AG04449 (cell line): ENCODE measurements around the gene CCDC126.

Source experiments
- CTCF ChIA-PET: fragments of 350-600 bp; formaldehyde crosslinking; extraction: SDS; loops from one replicate; lab custom pipeline; 2021; ENCODE audit warnings: antibody characterized with exemption; lab: Yijun Ruan, JAX
- POLR2A ChIA-PET: fragments of 400-600, 350-600 bp; formaldehyde crosslinking; extraction: SDS; loops from one replicate; lab custom pipeline; 2020; ENCODE audit warnings: antibody characterized with exemption, inconsistent platforms; lab: Yijun Ruan, JAX
- DNase-seq: peaks from one replicate; pipeline ENCODE4 v3.0.0-alpha.2; 2010; ENCODE audit warnings: low read depth, low spot score
- H3K4me3 ChIP-seq: 2 replicates; pipeline ENCODE4 v1.5.1; 2011; ENCODE audit warnings: low read depth, mild to moderate bottlenecking, control low read depth, low read length
- TF ChIP-seq, protein P1 (sequence below): IDR thresholded peaks from one replicate; pipeline ENCODE4 v1.5.1; 2011; ENCODE audit warnings: mild to moderate bottlenecking, moderate library complexity, low read length, control low read depth, inconsistent platforms; ENCODE audit not compliant: insufficient read depth; ENCODE audit errors: missing control alignments

Gene CCDC126

DNA sequence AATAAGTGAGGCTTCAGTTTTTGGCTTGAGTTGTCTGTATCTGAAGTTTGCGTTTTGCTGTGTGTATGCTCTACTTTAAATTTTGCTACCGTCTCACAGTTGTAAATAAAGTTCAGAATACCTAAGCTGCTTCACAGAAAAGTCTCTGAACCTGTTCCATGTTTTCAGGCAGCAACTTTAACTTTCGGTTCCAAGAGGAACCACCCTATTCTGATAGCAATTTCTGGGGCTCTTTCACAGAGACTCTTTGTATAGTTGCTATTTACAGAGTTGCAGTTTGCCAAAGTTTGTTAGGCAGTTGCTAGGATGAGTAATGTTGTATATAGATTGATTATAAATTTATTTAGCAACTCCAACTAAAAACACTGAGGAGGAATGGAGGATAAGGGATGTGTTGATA is 88.5 kb downstream of the CCDC126 start:
- no peak overlapping the region for H3K4me3 ChIP-seq
- TF ChIP-seq, protein P1, sequence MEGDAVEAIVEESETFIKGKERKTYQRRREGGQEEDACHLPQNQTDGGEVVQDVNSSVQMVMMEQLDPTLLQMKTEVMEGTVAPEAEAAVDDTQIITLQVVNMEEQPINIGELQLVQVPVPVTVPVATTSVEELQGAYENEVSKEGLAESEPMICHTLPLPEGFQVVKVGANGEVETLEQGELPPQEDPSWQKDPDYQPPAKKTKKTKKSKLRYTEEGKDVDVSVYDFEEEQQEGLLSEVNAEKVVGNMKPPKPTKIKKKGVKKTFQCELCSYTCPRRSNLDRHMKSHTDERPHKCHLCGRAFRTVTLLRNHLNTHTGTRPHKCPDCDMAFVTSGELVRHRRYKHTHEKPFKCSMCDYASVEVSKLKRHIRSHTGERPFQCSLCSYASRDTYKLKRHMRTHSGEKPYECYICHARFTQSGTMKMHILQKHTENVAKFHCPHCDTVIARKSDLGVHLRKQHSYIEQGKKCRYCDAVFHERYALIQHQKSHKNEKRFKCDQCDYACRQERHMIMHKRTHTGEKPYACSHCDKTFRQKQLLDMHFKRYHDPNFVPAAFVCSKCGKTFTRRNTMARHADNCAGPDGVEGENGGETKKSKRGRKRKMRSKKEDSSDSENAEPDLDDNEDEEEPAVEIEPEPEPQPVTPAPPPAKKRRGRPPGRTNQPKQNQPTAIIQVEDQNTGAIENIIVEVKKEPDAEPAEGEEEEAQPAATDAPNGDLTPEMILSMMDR, result no peak
- DNase-seq, result no peak
- POLR2A ChIA-PET, result no interaction called here
- CTCF ChIA-PET, result interaction anchor here (1.3 to 2.3 kb wide), 3 partner anchors 9 to 13 kb away, joined by 3 to 8 read pairs (median 5); no protein-coding TSS in a partner anchor

DNA sequence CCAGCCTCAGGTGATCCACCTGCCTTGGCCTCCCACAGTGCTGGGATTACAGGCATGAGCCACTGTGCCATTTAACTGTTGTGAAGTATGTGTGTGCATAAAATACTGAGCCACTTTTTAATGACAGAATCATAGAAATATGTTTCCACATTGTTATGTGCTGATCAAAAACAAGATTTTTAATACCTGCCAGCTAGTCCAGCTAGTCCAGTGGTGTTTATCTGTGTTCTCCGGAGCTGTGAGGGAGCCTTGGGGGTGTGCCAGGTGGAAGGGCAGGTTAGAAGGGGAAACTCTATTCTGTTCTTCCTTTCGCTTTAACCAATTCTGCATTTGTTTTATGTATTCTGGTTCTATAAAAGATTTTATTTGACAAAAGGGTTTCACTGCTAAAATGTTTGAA is 89.8 kb downstream of the CCDC126 start:
- DNase-seq, result no peak
- TF ChIP-seq, protein P1, result no peak
- H3K4me3 ChIP-seq, result no peak overlapping the region
- ChIA-PET POLR2A (interaction anchor here (0.7 kb wide), 1 partner anchor 443 kb away, joined by 4 read pairs; no protein-coding TSS in a partner anchor), CTCF (interaction anchor here (1.1 to 2.4 kb wide), 3 partner anchors 8 to 140 kb away, joined by 3 to 9 read pairs (median 3); no protein-coding TSS in a partner anchor)

DNA sequence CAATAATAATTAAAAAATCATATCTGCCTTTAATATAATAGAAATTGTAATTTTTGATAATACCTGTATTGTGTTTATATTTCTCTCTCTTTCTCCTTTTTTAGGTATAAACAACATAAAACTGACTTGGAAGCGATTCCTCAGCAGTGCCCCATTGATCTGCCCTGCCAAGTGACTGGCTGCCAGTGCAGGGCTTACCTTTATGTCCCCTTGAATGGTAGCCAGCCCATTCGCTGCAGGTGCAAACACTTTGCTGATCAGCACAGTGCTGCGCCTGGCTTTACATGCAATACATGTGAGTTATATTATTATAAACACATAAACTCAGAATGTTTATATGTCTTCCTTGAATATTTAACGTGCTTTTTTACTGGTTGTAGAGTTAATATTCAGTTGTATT is 92.0 kb downstream of the CCDC126 start:
- CTCF ChIA-PET, result no interaction called here
- POLR2A ChIA-PET, result no interaction called here
- no peak overlapping the region for H3K4me3 ChIP-seq
- TF ChIP-seq, protein P1, result no peak
- no peak for DNase-seq

DNA sequence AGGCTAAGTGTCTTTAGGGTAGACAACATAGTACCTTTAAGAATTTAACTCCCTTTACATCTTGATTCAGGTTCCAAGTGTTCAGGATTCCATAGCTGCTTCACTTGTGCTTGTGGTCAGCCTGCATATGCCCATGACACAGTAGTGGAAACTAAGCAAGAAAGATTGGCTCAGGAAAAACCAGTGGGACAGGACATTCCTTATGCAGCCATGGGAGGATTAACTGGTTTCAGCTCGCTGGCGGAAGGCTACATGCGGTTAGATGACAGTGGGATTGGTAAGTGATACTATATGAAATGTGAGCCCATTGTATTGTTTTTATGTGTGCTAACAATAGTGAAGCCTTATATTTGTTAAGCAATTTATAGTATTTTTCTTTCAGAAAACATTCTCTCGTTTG is 94.1 kb downstream of the CCDC126 start:
- ChIA-PET CTCF (interaction anchor here (1.0 kb wide), 2 partner anchors 121 to 145 kb away, joined by 4 to 5 read pairs; no protein-coding TSS in a partner anchor), POLR2A (no interaction called here)
- TF ChIP-seq, protein P1, result no peak
- H3K4me3 ChIP-seq, result no peak overlapping the region
- no peak for DNase-seq

DNA sequence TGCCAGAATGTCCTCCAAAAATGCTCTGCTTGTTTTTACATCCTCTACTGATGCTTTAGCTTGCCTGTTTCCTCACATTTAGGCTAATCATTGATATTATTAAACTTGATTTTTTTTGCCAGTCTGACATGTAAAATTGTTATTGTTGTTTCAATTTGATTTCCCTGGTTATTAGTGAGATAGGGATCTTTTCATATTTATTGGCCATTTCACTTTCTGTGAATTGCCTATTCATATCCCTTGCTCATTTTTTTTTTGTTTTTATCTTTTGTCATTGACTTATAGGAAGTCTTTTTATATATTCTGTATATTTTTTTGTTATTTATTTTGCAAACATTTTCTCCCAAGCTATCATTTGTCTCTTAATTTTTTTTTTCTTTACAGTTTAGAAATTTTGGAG is 96.0 kb downstream of the CCDC126 start:
- ChIA-PET CTCF (interaction anchor here (0.7 to 2.4 kb wide), 6 partner anchors 16 to 431 kb away, joined by 3 to 8 read pairs (median 5); no protein-coding TSS in a partner anchor), POLR2A (no interaction called here)
- H3K4me3 ChIP-seq, result no peak overlapping the region
- TF ChIP-seq, protein P1, result no peak
- DNase-seq, result no peak
